ENCODE measurements around the gene ZFP36.

- TF ChIP-seq CTCF (IDR thresholded peaks at IDR 0.05; ENCODE audit: insufficient read depth, low read depth, low read length) (no peak), EZH2 (IDR thresholded peaks at IDR 0.05; ENCODE audit: insufficient read depth, low read length) (no peak)
These were observed 26.9 kb downstream of the ZFP36 start for GRCh38 chr19:39433480-39434079.
